Chondrocyte (in vitro differentiated cells): ENCODE results near the gene CPTP. TPM values are rescaled to one million over a fixed set of nuclear protein-coding genes. Genes with fewer than 3 reads are reported as not detected.

Source experiments
- DNase-seq: peaks from one replicate; pipeline ENCODE4 v3.0.0; 2021; ENCODE audit warnings: mixed read lengths, low spot score
- H3K27ac Mint-ChIP-seq: one replicate; pipeline ENCODE4 v1.8.0; 2021; ENCODE audit warnings: mild to moderate bottlenecking, moderate library complexity, mixed read lengths; ENCODE audit not compliant: unreplicated experiment
- H3K27me3 Mint-ChIP-seq: 2 replicates; pipeline ENCODE4 v1.8.0; 2021; ENCODE audit warnings: low read depth, mixed read lengths
- H3K36me3 Mint-ChIP-seq: 2 replicates; pipeline ENCODE4 v1.8.0; 2021; ENCODE audit warnings: low read depth, mixed read lengths
- H3K4me1 Mint-ChIP-seq: 2 replicates; pipeline ENCODE4 v1.8.0; 2021; ENCODE audit warnings: low read depth, mild to moderate bottlenecking, mixed read lengths
- H3K4me3 Mint-ChIP-seq: one replicate; pipeline ENCODE4 v1.8.0; 2021; ENCODE audit warnings: mild to moderate bottlenecking, moderate library complexity, mixed read lengths; ENCODE audit not compliant: unreplicated experiment
- H3K9me3 Mint-ChIP-seq: 2 replicates; pipeline ENCODE4 v1.8.0; 2021; ENCODE audit warnings: low read depth, mixed read lengths
- total RNA-seq: library from RNA; stranded (reverse); gene quantifications from 3 replicates; pipeline ENCODE4 v1.2.1, GENCODE V29; 2021
- TF ChIP-seq, protein P1 (sequence below): fragments of 200-600 bp; sonication (generic); IDR thresholded peaks from 2 replicates; pipeline ENCODE4 v1.5.0; 2021; ENCODE audit warnings: antibody characterized with exemption, mild to moderate bottlenecking, moderate library complexity

CPTP gene
- total RNA-seq, 1 donor from 2014 or later = 23.1 TPM

DNA sequence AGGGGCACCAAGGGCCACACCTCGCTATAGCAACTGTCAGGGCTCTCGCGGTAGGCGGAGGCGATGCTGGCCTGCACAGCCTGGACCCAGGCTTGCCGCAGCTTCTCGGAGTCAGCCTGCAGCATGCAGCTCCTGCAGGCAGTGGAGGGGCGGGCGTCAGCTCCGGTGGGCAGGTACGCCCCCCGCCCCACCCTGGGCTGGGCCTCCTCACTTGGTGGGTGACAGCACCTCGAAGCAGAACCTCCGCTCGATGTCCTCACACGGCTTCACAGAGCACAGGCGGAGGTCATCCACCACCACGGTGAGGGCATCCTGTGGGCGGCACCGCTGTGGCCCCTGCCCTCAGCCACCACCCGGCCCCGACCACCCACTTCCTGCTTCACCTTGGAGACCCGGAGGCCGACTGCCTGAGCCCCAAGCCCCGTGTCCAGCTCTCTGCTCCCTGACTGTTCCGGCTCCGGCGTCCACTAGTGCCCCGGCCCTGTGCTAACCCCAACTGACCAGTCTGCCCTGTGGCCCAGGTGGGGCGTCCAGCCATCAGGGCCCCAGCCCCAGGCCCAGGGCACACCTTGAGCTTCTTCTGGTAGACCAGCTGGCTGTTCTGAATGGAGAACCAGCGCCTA is 26.7 kb upstream of the CPTP start:
- TF ChIP-seq, protein P1, sequence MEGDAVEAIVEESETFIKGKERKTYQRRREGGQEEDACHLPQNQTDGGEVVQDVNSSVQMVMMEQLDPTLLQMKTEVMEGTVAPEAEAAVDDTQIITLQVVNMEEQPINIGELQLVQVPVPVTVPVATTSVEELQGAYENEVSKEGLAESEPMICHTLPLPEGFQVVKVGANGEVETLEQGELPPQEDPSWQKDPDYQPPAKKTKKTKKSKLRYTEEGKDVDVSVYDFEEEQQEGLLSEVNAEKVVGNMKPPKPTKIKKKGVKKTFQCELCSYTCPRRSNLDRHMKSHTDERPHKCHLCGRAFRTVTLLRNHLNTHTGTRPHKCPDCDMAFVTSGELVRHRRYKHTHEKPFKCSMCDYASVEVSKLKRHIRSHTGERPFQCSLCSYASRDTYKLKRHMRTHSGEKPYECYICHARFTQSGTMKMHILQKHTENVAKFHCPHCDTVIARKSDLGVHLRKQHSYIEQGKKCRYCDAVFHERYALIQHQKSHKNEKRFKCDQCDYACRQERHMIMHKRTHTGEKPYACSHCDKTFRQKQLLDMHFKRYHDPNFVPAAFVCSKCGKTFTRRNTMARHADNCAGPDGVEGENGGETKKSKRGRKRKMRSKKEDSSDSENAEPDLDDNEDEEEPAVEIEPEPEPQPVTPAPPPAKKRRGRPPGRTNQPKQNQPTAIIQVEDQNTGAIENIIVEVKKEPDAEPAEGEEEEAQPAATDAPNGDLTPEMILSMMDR = no peak
- Mint-ChIP-seq H3K9me3 (no peaks in the 10 kb centered on the region), H3K4me1 (no peaks in the 10 kb centered on the region), H3K27ac (no peak overlapping the region), H3K4me3 (no peak overlapping the region), H3K36me3 (no peaks in the 10 kb centered on the region), H3K27me3 (no peaks in the 10 kb centered on the region)
- DNase-seq = no peak

DNA sequence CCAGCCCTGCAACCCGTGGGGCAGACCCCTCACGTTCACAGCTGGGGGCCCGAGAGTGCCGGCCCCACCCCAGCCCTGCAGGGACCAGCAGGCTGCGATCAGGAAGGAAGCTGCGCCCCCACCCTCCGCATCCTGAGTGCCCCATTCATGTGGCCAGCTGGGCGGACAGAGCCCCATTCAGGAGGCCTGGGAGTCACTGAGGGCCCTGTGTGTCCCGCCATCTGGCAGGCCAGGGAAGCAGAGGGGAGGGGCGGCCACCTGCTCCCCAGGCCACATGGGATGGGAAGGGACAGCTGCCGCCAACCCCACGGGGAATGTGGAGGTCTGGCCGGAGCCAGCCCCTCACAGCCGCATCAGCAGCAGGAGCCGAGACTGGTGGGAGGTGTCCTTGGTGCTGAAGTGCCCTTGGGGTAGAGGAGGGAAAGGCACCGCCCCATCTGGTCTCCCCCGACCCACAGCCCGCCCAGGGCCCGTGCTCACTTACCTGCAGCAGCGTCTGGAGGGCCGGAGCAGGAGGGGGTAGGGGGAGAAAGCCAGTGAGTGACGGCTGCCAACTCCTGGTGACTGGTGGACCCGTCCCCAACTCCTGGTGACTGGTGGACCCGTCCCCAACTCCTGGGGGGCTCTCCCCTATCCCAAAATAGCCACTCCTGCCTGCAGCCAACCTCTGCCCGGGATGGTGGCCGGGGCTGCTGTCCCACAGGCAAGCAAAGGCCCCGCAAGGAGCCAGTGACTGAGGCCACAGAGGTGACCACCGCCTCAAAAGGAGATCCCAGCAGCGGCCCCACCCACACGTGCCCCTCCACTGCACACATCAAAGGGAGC is 25.5 kb upstream of the CPTP start:
- Mint-ChIP-seq H3K36me3 (no peaks in the 10 kb centered on the region), H3K27me3 (no peaks in the 10 kb centered on the region), H3K27ac (no peak overlapping the region), H3K9me3 (no peaks in the 10 kb centered on the region), H3K4me1 (no peaks in the 10 kb centered on the region), H3K4me3 (no peak overlapping the region)
- TF ChIP-seq, protein P1 = no peak
- DNase-seq = no peak

DNA sequence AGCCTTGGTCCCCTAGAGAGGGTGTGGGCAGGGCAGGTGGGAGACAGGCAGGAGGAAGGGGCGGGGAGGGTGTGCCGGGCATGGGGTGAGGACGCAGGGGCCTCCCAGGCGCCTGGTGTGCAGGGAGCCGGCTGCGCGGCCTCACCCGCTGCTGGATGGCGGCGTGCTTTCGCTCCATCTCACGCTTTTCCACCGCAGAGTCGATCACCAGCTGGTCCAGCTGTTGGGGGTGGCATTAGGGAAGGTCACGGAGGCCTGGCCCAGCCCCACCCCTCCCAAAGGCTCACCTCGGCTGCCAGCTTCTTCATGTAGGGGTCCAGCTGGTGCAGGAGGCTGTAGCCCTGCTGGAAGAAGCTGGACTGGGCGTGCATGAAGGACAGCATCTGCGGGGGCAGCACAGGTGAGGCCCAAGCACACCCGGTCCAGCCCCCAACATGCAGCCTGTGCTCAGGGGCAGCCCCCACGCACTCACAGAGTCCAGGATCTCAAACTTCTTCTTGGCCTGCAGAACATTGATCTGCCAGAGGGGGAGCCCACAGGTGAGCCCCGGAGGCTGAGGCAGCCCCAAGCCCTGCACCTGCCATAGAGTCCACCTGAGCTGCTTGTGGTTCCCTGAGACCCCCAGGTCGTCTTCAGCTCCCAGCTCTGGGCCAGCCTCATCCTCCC is 24.8 kb upstream of the CPTP start:
- H3K4me1 Mint-ChIP-seq = peaks cover 6% of the 10 kb centered on the region
- no peaks in the 10 kb centered on the region for H3K27me3 Mint-ChIP-seq
- no peak for DNase-seq

DNA sequence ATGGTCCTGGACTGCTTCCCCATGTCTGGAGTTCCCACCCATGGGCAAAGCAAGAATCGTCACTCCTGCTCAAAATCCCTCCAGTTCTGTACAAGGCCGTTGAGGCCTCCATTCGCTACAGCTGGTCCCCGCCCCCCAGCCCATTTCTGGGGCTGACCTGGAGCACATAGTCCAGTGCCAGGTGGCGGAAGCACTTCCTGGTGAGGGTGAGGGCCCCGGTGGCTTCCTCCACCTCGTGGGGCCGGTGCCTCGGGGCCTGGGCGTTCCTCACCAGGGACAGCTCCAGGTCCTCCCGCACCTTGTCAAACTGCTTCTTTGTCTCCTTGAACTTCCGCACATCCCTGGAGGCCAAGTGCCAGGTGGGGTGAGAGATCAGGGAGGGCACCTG is 24.3 kb upstream of the CPTP start:
- DNase-seq = no peak
- no peaks in the 10 kb centered on the region for H3K27me3 Mint-ChIP-seq
- no peak overlapping the region for H3K27ac Mint-ChIP-seq
- no peaks in the 10 kb centered on the region for H3K36me3 Mint-ChIP-seq
- TF ChIP-seq, protein P1 = peak; percentile 31
- no peaks in the 10 kb centered on the region for H3K9me3 Mint-ChIP-seq
- H3K4me1 Mint-ChIP-seq = peaks cover 11% of the 10 kb centered on the region
- H3K4me3 Mint-ChIP-seq = no peak overlapping the region

More for the DNA sequence above, 24.8 kb upstream of the CPTP start:
- TF ChIP-seq, protein P1 = peak; percentile 58
- H3K27ac Mint-ChIP-seq = no peak overlapping the region
- no peaks in the 10 kb centered on the region for H3K36me3 Mint-ChIP-seq
- H3K9me3 Mint-ChIP-seq = no peaks in the 10 kb centered on the region
- no peak overlapping the region for H3K4me3 Mint-ChIP-seq

DNA sequence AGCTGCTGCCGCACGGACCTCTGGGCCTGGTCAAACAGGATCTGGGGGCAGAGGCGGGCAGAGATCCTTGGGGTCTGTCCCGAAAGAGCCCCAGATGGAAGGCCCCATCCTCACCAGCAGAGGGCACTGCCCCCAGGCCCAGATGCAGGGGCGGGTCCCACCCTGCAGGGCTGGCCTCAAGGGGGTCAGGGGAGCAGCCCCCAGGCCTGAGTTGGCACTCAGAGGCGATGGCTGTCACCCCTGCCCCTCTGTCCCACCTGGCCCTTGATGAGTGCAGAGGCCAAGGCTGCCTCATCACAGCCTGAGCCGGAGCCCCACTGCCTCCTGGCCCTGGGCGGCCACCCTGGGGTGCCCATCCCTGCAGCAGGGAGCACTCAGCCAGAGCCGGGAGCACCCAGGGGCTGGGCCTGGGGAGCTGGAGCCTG is 22.6 kb upstream of the CPTP start:
- TF ChIP-seq, protein P1 = peak; percentile 70
- H3K4me1 Mint-ChIP-seq = peaks cover 28% of the 10 kb centered on the region
- H3K9me3 Mint-ChIP-seq = no peaks in the 10 kb centered on the region
- no peak overlapping the region for H3K4me3 Mint-ChIP-seq
- H3K27me3 Mint-ChIP-seq = no peaks in the 10 kb centered on the region
- no peaks in the 10 kb centered on the region for H3K36me3 Mint-ChIP-seq
- DNase-seq = no peak
- no peak overlapping the region for H3K27ac Mint-ChIP-seq
